Suprapubic skin (tissue), 3 donors: ENCODE data around the gene VRTN.

Source experiments
- POLR2A ChIP-seq, 2 donors: fragments of 450-650 bp; IDR thresholded peaks; one replicate each; pipeline ENCODE4 v1.6.1; 2017; ENCODE audit warnings: antibody characterized with exemption in 2 of 2, mild to moderate bottlenecking in 2 of 2, moderate library complexity in 2 of 2
- TF ChIP-seq, protein P1 (sequence below), 2 donors: fragments of 200-600 bp in 1 of 2; fragments of 450-650 bp in 1 of 2; sonication (generic) in 1 of 2; IDR thresholded peaks; one replicate each; pipeline ENCODE4 v1.5.1; 2016 to 2019; ENCODE audit warnings: antibody characterized with exemption in 2 of 2, mild to moderate bottlenecking in 1 of 2, moderate library complexity in 1 of 2

DNA sequence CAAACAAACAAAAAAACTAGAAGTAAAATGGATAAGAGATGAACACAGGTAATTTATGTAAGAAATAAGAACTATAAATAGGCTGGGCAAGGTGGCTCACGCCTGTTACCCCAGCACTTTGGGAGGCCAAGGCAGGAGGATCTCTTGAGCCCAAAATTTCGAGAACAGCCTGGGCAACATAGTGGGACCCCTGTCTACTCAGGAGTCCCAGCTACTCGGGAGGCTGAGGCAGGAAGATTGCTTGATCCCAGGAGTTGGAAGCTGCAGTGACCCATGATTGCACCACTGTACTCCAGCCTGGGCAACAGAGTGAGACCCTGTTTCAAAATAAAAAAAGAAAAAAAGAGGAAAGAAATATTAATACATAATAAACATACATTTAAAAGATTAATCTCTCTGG is 22.8 kb upstream of the VRTN start:
- TF ChIP-seq, protein P1, sequence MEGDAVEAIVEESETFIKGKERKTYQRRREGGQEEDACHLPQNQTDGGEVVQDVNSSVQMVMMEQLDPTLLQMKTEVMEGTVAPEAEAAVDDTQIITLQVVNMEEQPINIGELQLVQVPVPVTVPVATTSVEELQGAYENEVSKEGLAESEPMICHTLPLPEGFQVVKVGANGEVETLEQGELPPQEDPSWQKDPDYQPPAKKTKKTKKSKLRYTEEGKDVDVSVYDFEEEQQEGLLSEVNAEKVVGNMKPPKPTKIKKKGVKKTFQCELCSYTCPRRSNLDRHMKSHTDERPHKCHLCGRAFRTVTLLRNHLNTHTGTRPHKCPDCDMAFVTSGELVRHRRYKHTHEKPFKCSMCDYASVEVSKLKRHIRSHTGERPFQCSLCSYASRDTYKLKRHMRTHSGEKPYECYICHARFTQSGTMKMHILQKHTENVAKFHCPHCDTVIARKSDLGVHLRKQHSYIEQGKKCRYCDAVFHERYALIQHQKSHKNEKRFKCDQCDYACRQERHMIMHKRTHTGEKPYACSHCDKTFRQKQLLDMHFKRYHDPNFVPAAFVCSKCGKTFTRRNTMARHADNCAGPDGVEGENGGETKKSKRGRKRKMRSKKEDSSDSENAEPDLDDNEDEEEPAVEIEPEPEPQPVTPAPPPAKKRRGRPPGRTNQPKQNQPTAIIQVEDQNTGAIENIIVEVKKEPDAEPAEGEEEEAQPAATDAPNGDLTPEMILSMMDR (IDR thresholded peaks at IDR 0.05), result no peak
- no peak for TF ChIP-seq POLR2A (IDR thresholded peaks at IDR 0.05)
